ENCODE measurements around the gene PARVG.
A peak's percentile ranks its signal among the peaks of the same experiment; 100 is the strongest.

Gene PARVG

DNA sequence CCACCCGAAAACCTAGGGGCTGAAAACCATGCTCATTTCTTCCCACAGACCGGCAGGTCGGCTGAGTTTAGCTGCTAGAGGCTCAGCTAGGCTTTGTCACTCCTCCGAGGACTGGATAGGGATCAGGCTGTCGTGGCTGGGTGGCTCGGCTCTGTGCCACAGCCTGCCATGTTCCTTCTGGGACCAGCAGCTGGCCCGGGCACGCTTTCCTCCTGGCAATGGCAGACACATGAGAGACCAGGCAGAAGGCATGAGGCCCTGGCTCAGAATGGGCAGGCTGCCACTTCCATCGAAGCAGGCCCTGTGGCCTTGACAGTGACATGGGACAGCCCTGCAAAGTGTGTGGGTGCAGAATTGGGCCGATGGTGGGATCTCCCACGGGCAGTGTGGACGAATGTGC is 20.9 kb downstream of the PARVG start:
- no peak overlapping the region for H2BK5ac ChIP-seq (ENCODE audit: low read depth, low read length, poor library complexity, severe bottlenecking)
- H3K27me3 ChIP-seq (ENCODE audit: control insufficient read depth in 1 of 2, insufficient read depth in 1 of 2, low read length in 2 of 2), result peaks cover 62 to 71% of the 10 kb centered on the region in 2 experiments
- H3K4me1 ChIP-seq (ENCODE audit: control insufficient read depth, insufficient read depth, low read depth, low read length), result peaks cover 12% of the 10 kb centered on the region
- no peak overlapping the region for H2BK15ac ChIP-seq (ENCODE audit: low read depth, poor library complexity, severe bottlenecking)
- H3K79me1 ChIP-seq (replicated peaks; ENCODE audit: low read length, poor library complexity, severe bottlenecking), result no peaks in the 10 kb centered on the region
- H2BK120ac ChIP-seq (ENCODE audit: low read depth, low read length), result no peak overlapping the region
- peak overlapping the region; percentile 3 for H3K9ac ChIP-seq (ENCODE audit: low read length)
- no peak overlapping the region for H2AK5ac ChIP-seq (ENCODE audit: low read length, severe bottlenecking)
- peak overlapping the region in 1 of 2 experiments; percentile 44 for H3K14ac ChIP-seq (ENCODE audit: low read length in 2 of 2)
- no peak for DNase-seq
- H4K91ac ChIP-seq (ENCODE audit: low read length), result no peak overlapping the region
- WGBS, result 90% methylated on average over 12 of the region's 12 CpGs
- H3K36me3 ChIP-seq (ENCODE audit: control insufficient read depth in 1 of 2, insufficient read depth in 2 of 2, low read depth in 1 of 2, low read length in 2 of 2), result no peaks in the 10 kb centered on the region
- no peak overlapping the region for H4K8ac ChIP-seq (ENCODE audit: low read length)
- H3K9me3 ChIP-seq (ENCODE audit: control insufficient read depth, low read length), result no peaks in the 10 kb centered on the region
- no peak overlapping the region for H3K23ac ChIP-seq (ENCODE audit: low read length in 2 of 2)
- no peak overlapping the region for H3K4me2 ChIP-seq (ENCODE audit: low read length, poor library complexity, severe bottlenecking)
- no peak overlapping the region for H2BK12ac ChIP-seq (ENCODE audit: low read length in 2 of 2)
- no peak overlapping the region for H2AFZ ChIP-seq (ENCODE audit: low read depth, low read length)
- H3K4me3 ChIP-seq (ENCODE audit: insufficient read depth in 1 of 2, low read depth in 1 of 2, low read length in 2 of 2), result no peak overlapping the region
- no peak overlapping the region for H3K4ac ChIP-seq (ENCODE audit: low read depth in 1 of 2, low read length in 2 of 2)
- H3K27ac ChIP-seq (ENCODE audit: low read length, poor library complexity, severe bottlenecking), result no peak overlapping the region
- no peak overlapping the region for H3K18ac ChIP-seq (ENCODE audit: low read depth in 1 of 2, low read length in 2 of 2)

GRCh38 chr22:44202261-44202789 is 21.6 kb downstream of the PARVG start:
- Histone ChIP-seq H3K23ac (ENCODE audit: low read length in 2 of 2) (no peak overlapping the region), H2AFZ (ENCODE audit: low read depth, low read length) (no peak overlapping the region), H3K36me3 (ENCODE audit: control insufficient read depth in 1 of 2, insufficient read depth in 2 of 2, low read depth in 1 of 2, low read length in 2 of 2) (no peaks in the 10 kb centered on the region), H3K4ac (ENCODE audit: low read depth in 1 of 2, low read length in 2 of 2) (no peak overlapping the region), H3K27me3 (ENCODE audit: control insufficient read depth in 1 of 2, insufficient read depth in 1 of 2, low read length in 2 of 2) (peaks cover 62 to 67% of the 10 kb centered on the region in 2 experiments), H2BK12ac (ENCODE audit: low read length in 2 of 2) (no peak overlapping the region), H3K4me3 (ENCODE audit: insufficient read depth in 1 of 2, low read depth in 1 of 2, low read length in 2 of 2) (no peak overlapping the region), H2BK15ac (ENCODE audit: low read depth, poor library complexity, severe bottlenecking) (no peak overlapping the region), H3K4me1 (ENCODE audit: control insufficient read depth, insufficient read depth, low read depth, low read length) (peaks cover 12% of the 10 kb centered on the region), H3K79me1 (replicated peaks; ENCODE audit: low read length, poor library complexity, severe bottlenecking) (no peaks in the 10 kb centered on the region), H4K8ac (ENCODE audit: low read length) (no peak overlapping the region), H3K27ac (ENCODE audit: low read length, poor library complexity, severe bottlenecking) (no peak overlapping the region), H2BK5ac (ENCODE audit: low read depth, low read length, poor library complexity, severe bottlenecking) (no peak overlapping the region), H3K4me2 (ENCODE audit: low read length, poor library complexity, severe bottlenecking) (no peak overlapping the region), H2BK120ac (ENCODE audit: low read depth, low read length) (no peak overlapping the region), H3K9me3 (ENCODE audit: control insufficient read depth, low read length) (no peaks in the 10 kb centered on the region), H2AK5ac (ENCODE audit: low read length, severe bottlenecking) (no peak overlapping the region), H3K9ac (ENCODE audit: low read length) (peak overlapping the region; percentile 9), H4K91ac (ENCODE audit: low read length) (no peak overlapping the region), H3K18ac (ENCODE audit: low read depth in 1 of 2, low read length in 2 of 2) (no peak overlapping the region), H3K14ac (ENCODE audit: low read length in 2 of 2) (no peak overlapping the region)
- 78% methylated on average over 11 of the region's 11 CpGs for WGBS
- peak; percentile 2 for DNase-seq

GRCh38 chr22:44203203-44203602 is 22.5 kb downstream of the PARVG start:
- Histone ChIP-seq H3K9ac (ENCODE audit: low read length) (no peak overlapping the region), H2AFZ (ENCODE audit: low read depth, low read length) (no peak overlapping the region), H3K4me1 (ENCODE audit: control insufficient read depth, insufficient read depth, low read depth, low read length) (peaks cover 12% of the 10 kb centered on the region), H3K14ac (ENCODE audit: low read length in 2 of 2) (no peak overlapping the region), H4K8ac (ENCODE audit: low read length) (no peak overlapping the region), H2BK12ac (ENCODE audit: low read length in 2 of 2) (no peak overlapping the region), H2BK120ac (ENCODE audit: low read depth, low read length) (no peak overlapping the region), H3K36me3 (ENCODE audit: control insufficient read depth in 1 of 2, insufficient read depth in 2 of 2, low read depth in 1 of 2, low read length in 2 of 2) (no peaks in the 10 kb centered on the region), H3K23ac (ENCODE audit: low read length in 2 of 2) (no peak overlapping the region), H3K79me1 (replicated peaks; ENCODE audit: low read length, poor library complexity, severe bottlenecking) (no peaks in the 10 kb centered on the region), H3K4ac (ENCODE audit: low read depth in 1 of 2, low read length in 2 of 2) (no peak overlapping the region), H3K4me3 (ENCODE audit: insufficient read depth in 1 of 2, low read depth in 1 of 2, low read length in 2 of 2) (no peak overlapping the region), H3K27ac (ENCODE audit: low read length, poor library complexity, severe bottlenecking) (no peak overlapping the region), H3K9me3 (ENCODE audit: control insufficient read depth, low read length) (no peaks in the 10 kb centered on the region), H2BK5ac (ENCODE audit: low read depth, low read length, poor library complexity, severe bottlenecking) (no peak overlapping the region), H3K4me2 (ENCODE audit: low read length, poor library complexity, severe bottlenecking) (no peak overlapping the region), H3K18ac (ENCODE audit: low read depth in 1 of 2, low read length in 2 of 2) (no peak overlapping the region), H4K91ac (ENCODE audit: low read length) (no peak overlapping the region), H2BK15ac (ENCODE audit: low read depth, poor library complexity, severe bottlenecking) (no peak overlapping the region), H3K27me3 (ENCODE audit: control insufficient read depth in 1 of 2, insufficient read depth in 1 of 2, low read length in 2 of 2) (peaks cover 59 to 65% of the 10 kb centered on the region in 2 experiments), H2AK5ac (ENCODE audit: low read length, severe bottlenecking) (no peak overlapping the region)
- no peak for DNase-seq
- 57% methylated on average over 6 of the region's 6 CpGs for WGBS

DNA sequence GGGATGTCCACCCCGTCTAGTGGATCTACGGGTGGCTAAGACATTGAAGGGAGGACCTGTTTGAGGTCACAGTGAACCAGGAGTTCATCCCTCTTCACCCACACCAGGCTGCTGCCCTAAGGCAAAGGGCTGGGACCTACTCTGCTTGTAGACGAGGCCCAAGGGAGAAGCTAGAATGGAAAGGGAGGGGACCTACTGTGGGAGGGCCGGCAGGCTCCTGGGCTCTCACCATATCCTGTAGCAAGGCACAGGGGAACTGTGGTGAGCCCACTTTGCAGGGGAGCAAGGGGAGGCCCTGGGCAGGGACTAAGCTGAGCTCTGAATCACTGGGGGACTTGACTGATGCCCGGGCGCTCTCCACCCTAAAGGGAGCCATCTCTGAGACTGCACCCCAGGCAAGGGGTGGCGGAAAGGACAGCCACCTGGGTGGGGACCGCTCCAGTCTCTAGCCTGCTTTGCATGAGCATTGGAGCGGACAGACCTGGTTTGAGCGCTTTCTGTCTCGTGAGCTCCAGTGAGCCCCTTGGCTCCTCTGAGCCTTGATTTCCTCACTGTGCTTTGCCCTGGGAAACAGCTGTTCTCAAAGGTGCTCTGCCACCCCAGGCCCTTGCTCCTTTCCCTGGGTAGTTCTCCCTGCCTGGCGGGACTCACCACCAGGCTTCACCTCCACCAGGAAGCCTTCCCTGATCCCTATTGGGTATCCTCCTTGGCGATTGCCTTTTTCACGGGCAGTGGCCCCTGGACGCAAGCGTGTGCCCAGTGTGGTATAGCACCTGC is 24.2 kb downstream of the PARVG start:
- Histone ChIP-seq H3K4me2 (ENCODE audit: low read length, poor library complexity, severe bottlenecking) (no peak overlapping the region), H3K79me1 (replicated peaks; ENCODE audit: low read length, poor library complexity, severe bottlenecking) (no peaks in the 10 kb centered on the region), H3K27me3 (ENCODE audit: control insufficient read depth in 1 of 2, insufficient read depth in 1 of 2, low read length in 2 of 2) (peaks cover 46 to 51% of the 10 kb centered on the region in 2 experiments), H2AK5ac (ENCODE audit: low read length, severe bottlenecking) (no peak overlapping the region), H4K8ac (ENCODE audit: low read length) (no peak overlapping the region), H2AFZ (ENCODE audit: low read depth, low read length) (no peak overlapping the region), H3K27ac (ENCODE audit: low read length, poor library complexity, severe bottlenecking) (no peak overlapping the region), H3K18ac (ENCODE audit: low read depth in 1 of 2, low read length in 2 of 2) (no peak overlapping the region), H3K4me1 (ENCODE audit: control insufficient read depth, insufficient read depth, low read depth, low read length) (peaks cover 12% of the 10 kb centered on the region), H2BK120ac (ENCODE audit: low read depth, low read length) (no peak overlapping the region), H2BK15ac (ENCODE audit: low read depth, poor library complexity, severe bottlenecking) (no peak overlapping the region), H2BK5ac (ENCODE audit: low read depth, low read length, poor library complexity, severe bottlenecking) (no peak overlapping the region), H3K14ac (ENCODE audit: low read length in 2 of 2) (no peak overlapping the region), H3K9me3 (ENCODE audit: control insufficient read depth, low read length) (peaks cover 13% of the 10 kb centered on the region), H3K4me3 (ENCODE audit: insufficient read depth in 1 of 2, low read depth in 1 of 2, low read length in 2 of 2) (no peak overlapping the region), H2BK12ac (ENCODE audit: low read length in 2 of 2) (no peak overlapping the region), H3K9ac (ENCODE audit: low read length) (no peak overlapping the region), H3K4ac (ENCODE audit: low read depth in 1 of 2, low read length in 2 of 2) (no peak overlapping the region), H3K36me3 (ENCODE audit: control insufficient read depth in 1 of 2, insufficient read depth in 2 of 2, low read depth in 1 of 2, low read length in 2 of 2) (no peaks in the 10 kb centered on the region), H4K91ac (ENCODE audit: low read length) (no peak overlapping the region), H3K23ac (ENCODE audit: low read length in 2 of 2) (no peak overlapping the region)
- no peak for DNase-seq
- 83% methylated on average over 14 of the region's 16 CpGs for WGBS
